Measurements from ENCODE around the gene OGFR.

OGFR gene

DNA sequence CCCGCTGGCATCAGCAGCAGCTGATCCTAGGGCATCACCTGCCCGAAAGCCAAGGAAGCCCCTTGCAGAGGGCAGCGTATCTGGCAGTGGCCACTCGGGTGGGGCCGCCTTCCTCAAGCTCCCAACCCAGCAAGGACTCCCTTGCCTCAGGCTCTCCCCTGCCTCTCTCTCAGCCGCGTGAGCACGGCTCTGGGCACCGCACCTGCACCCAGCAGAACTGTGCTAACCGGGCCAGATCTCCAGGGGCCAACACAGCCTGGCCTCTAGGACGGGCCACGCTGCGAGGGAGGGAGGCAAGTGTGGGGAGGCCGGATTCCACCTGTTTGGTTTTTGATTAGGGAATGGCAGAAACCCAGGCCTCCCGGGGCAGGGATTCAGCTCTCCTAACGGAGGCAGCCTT, 20.1 kb upstream of the OGFR start:
- no peak for DNase-seq (ENCODE audit: low read depth in 2 of 2)

DNA sequence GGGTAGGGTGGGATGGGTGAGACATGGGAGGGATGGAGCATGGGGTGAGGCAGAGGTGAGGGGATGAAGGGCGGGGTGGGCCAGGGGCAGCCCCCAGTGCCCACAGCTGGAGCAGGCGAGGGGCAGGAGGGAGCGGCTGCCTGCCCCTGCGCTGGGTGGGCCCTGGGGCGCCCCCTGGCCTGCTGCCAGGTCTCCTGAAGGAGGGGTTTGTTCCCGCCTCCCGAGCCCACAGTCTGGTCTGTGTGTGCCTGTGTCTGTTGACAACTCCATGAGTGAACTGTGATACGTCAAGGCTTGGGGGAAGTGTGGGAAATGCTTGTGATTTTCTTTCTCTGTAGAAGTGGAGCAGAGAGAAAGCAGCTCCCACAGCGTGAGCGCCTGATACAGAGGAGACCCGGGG, 19.2 kb upstream of the OGFR start:
- no peak for DNase-seq (ENCODE audit: low read depth in 2 of 2)

DNA sequence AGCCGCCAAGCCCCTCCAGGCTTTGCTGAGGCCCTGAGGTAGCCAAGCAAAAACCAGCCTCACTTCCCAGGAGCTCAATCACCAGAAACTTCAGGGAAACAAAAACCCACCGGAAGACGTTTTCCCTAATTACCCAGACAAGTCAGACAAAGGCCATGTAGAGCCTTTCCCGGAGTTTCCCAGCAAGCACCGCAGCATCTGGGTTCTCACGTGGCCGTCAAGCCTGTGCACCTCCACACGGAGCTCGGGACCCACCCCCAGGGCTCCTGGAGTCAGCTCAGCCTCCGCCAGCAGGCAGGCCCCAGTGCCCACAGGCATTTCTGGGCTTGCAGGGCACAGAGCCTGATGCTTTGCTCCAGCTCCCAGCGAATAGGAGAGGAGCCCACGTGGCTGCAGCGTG, 18.5 kb upstream of the OGFR start:
- DNase-seq (ENCODE audit: low read depth in 2 of 2) = no peak

DNA sequence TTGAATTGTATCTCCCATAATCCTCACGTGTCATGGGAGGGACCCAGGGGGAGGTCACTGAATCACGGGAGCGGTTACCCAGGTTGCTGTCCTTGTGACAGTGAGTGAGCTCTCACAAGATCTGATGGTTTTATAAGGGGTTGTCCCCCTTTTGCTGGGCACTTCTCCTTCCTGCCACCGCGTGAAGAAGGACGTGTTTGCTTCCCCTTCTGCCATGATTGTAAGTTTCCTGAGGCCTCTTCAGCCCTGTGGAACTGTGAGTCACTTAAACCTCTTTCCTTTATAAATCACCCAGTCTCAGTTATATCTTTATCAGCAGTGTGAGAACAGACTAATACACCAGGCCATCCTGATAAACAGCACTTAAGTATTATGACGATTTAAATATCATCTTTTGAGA, 17.3 kb upstream of the OGFR start:
- DNase-seq (ENCODE audit: low read depth in 2 of 2) = no peak

DNA sequence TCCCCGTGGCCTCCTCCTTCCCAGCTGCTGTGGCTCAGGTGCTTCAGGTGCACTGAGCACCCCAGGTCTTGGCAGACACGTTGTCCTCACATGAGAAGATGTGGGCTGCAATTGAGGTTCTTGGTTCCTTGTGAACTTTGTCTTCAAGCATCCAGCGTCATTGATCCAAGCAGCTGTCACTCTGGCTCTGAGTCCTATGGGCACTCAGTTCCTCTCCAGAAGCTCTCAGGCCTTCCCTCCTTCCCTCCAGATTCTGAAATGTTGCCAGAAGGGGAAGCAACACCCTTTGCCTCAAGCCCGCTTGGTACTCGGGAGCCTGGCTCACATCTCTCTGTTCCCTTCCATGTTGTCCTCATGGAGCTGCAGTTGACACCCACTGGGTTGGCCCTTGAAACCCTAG, 16.8 kb upstream of the OGFR start:
- DNase-seq (ENCODE audit: low read depth in 2 of 2) = no peak

DNA sequence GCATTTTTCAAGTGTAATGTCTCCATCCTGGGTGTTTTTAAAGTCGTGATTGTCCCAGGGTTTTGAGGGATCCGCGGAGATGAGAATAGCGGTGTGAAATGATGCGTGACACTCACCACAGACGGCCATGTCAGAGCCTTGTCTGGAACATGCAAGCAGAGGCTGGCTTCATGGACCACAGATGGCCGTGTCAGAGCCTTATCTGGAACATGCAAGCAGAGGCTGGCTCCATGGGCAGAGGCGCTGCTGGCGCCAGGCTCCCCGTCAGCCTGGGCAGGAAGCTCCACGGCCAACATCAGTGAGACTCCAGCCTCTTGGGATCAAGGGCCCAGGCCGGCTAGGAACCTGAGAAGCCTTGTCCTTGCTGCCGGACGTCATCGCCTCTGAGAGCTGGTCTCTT, 16.0 kb upstream of the OGFR start:
- no peak for DNase-seq (ENCODE audit: low read depth in 2 of 2)

DNA sequence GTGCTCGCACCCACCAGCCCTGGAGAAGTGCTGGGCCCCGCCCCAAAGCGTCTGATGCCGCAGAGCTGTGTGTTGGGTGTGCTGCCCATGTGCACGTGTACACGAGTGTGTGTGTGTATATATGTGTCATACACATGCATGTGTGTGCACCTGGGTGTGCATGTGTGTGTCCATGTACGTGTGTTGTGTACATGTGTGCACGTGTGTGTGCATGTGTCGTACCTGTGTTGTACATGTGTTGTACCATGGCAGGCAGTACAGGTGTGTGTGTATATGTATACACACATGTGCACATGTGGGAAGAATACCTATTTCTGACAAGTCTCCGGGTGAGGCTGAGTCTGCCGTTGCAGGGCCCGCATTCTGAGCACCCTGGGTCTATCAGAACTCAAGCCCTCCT, 14.6 kb upstream of the OGFR start:
- DNase-seq (ENCODE audit: low read depth in 2 of 2) = no peak

DNA sequence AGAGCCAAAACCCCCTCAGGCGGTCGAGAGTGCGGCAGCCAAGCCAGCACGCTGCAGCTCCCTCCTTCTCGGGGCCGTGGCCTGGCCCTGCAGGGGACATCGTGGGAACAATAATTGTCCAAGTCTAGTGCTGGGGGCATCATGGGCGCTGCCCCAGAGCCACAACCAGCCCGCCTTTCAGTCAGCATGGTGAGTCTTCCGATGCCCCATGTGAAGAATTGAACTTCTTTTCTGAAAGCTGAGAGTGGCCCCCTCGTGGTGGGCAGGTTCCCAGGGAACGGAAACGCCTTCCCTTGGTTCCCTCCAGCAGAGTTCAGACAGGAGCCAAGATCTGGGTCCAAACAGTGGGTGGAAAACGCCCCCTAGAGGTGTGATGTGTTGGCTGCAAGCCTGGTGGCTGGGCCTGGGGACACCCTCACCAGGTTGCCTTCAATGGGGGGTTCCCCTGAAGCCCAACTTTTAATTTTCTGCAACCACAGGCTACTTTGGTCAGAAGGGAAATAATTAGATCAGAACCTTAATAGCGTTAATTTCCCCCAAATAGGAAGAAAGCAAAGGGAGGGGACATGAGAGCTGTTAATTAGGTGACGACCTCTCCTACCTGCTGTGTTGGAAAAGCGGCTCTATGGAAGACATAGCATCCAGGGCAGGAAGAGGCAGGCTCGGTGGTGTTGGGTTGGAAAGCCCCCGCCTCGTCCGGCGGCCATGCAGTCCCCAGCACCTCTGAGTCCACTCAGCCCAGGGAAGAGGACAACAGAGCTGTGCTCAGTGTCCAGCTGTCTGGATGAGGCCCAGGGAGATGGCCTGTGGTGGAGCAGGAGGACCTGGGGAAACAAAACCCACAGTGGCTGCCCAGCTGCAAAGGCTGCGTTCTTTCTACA, 13.1 kb upstream of the OGFR start:
- peak; percentile 44 to 47 for DNase-seq (ENCODE audit: low read depth in 2 of 2)

DNA sequence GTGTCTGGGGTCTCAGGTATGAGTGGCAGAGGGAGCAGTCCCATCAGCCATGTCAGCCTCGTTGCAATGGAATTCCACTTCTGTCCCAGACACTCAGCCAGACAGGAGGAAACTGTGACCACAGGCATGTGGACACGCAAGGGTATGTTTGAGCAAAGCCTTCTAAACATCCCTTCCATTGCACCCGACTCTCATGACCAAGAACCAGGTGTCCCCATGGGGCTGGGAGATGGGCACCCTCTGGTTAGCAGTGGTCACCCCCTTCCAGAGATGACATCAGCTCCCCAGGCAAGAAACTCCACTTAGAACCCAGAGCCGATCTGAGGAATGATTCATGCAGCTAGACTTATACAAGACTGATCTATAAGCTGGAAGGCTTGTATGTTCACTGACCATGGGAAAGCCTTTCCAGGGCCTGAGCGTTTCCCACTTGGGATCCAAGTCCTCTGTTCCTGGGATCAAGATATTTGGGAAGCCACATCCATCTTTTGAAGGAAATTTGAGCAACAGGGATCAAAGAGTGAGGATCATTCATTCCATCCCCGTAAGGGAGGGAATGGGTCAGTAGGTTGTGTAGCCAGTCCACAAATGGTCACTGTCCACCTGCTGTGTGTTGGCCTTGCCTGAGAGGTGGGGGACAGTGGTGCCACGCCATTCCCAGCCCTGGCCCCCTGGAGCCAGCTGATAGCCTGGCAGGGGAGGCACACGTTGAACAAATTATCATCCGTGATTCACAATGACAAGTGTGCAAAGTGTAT, 12.3 kb upstream of the OGFR start:
- DNase-seq (ENCODE audit: low read depth in 2 of 2) = no peak

DNA sequence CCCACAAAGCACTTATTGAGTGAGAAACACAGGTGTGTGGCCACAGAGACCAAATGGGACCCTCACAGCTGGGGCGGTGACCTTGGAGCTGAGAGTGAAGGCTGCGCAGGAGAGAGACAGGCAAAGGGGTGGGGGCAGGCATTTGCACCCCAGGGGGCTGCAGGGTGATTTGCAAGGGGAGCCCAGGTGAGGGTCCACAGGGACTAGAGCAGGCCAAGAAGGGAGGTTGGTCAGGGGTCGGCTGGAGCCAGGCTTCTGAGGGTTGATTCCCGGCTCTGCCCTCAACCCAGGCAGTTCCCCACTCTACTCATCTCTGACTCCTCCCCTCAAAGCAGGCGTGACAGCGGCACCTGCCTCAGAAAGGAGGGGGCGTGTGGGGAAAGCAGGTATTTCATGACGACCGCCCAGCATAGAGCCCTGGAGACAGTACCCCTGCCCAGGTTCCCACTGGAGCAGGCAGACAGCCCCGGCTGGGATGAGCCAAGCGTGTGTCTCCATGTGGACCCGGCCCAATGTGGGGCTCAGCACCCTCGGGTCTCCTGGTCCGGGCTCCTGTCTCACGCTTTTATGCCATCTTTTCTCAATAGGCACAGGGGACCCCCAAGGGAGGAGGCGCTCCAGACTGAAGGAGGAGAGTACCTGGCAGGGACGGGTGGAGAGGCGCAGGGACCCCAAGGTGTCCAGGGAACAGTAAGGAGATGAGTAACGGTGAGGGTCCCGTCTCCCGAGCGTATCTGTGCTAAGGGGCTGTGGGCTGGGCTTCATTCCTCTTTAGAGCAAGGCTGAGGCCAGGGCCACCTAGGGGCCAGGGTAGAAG, 11.5 kb upstream of the OGFR start:
- DNase-seq (ENCODE audit: low read depth in 2 of 2) = no peak

DNA sequence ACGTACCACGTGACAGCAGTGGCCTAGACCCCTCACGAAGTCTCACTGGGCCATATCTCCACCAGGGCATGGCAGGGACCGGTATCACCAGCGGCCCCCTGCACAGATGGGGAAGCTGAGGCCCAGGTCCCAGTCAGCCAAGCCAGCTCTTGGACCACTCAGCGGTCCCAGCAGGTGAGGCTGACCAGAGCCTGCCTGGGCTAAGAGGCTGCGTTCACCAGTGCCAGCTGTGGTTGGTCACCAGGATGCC, 11.0 kb upstream of the OGFR start:
- DNase-seq (ENCODE audit: low read depth in 2 of 2) = no peak

DNA sequence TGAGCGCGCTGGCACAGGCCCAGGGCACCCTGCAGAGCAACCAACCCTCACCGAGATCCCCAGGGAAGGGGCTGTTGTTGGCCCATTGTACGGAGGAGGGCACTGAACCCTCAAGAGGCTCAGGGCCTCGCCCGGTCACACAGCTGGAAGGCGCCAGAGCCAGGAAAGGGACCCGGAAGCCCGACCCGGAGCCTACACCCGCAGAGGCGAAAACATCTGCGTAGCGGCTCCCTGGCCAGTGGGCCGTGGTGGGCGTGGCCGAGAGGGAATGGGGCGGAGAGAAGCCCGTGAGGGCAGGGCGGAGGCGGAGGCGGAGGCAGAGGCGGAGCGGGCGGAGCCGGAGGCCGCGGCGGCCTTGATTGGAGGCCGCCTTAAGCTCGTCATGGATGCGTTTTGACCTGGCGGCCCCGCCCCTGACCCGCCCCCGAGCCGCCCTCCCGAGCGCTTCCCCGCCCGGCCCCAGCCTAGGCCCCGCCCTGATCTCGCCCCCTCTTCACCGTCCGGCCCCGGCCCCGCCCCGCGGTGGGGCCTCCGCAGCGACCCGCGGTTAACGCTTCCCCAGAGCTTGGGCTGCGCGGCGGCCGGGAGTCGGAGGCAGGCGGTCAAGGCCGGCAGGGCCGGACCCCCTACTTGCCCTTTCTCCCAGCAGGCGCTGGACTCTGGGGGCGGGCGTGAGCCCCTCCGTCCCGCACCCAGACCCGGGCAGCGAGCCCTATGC, 10.5 kb upstream of the OGFR start:
- peak; percentile 88 to 93 for DNase-seq (ENCODE audit: low read depth in 2 of 2)

DNA sequence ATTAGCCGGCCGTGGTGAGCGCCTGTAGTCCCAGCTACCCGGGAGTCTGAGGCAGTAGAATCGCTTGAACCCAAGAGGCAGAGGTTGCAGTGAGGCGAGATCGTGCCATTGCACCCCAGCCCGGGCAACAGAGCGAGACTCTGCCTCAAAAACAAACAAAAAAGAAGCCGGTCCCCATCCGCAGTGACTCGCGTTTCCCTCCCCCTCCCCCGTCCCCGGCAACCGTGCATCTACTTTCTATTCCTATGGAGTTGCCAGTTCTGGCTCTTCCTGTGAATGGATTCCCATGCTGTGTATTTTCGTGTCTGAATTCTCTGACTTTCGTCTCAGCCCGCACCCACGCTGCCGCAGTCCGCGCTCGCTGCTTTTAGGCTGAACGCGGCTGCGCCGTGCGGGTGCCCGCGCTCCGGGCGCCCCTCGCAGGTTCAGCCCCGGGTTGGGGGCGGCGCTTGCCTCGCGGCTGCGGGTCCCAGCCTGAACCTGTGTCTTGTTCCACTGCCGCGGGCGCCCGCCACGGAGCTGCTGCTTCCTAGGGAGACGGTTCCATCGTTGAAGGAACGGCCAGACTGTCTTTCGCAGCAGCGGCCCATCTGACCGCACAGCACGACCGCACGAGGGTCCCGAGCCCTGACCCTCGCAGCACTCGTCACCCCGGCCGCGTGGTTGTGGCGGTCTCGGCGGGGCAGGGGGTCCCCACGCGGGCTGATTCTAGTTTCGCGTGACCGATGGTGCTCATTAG, 9.4 kb upstream of the OGFR start:
- DNase-seq (ENCODE audit: low read depth in 2 of 2) = peak in 1 of 2 donors; percentile 55

DNA sequence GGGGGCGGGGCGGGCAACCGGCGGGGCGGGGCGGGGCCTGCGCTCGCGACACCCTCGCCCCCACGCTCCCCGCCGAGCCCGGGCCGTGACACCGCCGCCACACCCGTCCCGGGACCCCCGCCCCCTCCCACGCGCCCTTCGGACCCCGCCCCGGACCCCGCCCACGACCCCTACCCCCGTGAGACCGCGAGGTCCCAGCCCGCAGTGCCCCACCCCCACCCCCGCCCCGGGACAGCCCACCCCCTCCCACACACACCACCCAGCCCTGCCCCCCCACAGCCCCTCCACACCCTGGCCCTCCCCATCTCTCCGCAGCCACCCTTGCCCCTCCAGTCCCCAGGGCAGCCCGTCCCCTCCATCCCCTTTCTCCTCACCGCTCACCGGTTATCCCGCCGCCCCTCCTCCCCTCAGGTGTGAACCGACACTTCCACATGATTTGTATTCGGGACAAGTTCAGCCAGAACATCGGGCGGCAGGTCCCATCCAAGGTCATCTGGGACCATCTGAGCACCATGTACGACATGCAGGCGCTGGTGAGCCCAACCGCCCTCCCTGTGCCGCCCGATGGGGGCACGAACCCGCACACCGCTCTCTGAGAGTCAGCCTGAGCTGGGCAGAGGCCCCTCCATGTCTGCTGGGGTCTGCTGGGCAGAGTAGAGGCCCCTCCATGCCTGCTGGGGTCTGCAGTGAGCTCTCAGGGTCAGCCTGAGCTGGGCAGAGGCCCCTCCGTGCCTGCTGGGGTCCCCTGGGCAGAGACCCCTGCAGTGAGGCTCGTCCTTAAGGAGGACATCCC, 7.7 kb upstream of the OGFR start:
- no peak for DNase-seq (ENCODE audit: low read depth in 2 of 2)

DNA sequence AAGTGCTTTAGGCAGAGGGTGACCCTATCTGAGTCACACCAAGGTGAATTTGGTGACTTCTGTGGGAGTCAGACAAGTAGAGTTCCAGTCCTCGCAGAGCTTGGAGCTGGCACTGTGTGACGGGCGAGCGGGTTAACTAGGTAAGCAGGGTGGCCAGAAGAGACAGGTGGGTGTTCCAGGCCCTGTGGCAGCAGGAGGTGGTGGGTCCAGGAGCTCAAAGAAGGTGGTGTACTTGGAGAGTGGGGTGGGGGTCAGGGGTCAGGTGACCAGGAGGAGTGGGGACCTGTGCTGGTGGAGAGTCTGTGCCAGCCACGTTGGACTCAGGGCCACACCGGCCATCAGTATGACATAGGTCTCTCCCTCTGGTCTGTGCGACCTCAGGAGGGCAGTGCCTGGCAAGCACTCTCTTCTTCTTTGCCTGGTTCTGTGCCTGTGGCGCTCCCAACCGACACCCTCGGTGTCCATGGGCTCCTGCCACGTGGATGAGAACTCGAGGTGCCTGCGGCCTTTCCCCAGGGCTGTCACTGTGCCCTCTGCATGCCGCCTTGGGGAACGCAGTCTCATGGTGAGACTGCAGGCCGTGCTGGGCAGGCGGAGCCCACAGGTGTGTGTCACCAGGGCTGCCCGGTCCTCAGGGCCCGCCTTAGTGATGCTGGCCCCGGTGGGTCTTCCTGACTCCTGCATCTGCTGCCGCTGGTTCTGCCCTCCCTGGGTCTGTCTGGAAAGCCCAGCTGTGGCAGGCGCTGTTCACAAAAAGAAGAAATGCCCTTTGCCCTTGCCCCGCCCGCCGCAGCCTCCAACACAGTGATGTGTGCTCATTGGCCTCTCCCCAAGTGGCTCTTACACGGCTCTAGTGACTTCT, 6.7 kb upstream of the OGFR start:
- DNase-seq (ENCODE audit: low read depth in 2 of 2) = no peak

DNA sequence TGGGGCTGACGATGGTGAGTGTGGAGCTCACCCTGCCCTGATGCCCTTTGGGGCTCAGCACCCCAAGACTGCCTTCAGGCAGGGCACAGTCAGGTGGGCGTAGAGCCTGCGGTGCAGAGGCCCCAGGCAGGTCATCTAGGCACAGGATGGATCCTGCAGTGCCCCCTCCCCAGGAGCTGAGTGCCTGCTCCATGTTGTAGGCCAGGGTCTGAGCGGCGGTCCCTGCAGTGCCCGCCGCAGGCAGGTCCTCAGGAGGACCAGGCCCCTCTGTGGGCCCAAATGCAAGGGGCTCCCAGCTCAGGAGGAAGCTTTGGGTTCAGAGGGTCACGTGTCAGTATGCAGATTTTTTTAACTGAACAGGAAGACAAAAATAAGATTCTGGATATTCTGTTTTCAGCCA, 5.6 kb upstream of the OGFR start:
- no peak for DNase-seq (ENCODE audit: low read depth in 2 of 2)

DNA sequence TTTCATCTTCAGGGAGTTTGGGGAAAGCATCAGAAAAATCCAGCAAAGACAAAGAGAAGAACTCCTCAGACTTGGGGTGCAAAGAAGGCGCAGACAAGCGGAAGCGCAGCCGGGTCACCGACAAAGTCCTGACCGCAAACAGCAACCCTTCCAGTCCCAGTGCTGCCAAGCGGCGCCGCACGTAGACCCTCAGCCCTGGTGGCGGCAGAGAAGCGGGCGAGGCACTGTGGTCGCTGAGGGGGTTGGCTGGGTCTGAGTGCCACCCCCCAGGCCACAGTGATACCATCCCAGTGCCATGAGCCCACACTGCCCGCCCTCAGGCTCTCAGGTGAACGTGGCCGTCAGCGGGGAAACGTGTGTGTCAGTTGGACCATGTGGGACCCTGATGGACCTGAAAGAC, 5.2 kb upstream of the OGFR start:
- no peak for DNase-seq (ENCODE audit: low read depth in 2 of 2)

DNA sequence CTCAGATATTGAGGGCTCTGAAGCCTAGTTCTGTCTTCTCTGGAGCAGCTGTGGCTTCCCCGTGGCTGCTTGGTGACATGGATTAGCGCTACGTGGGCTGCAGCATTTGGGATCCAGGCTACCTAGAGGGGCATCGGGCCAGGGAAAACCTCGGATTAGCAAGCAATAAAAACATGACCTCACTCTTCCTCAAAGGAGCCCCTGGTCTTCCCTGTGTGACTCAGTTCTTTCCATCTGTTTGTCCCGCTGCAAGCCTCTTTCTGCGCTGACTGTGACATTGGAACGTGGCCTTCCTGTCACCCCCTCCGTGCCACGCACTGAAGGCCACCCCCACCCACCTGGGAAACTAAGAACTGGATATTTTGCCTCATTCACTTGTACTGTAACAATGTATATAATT, 4.8 kb upstream of the OGFR start:
- DNase-seq (ENCODE audit: low read depth in 2 of 2) = no peak
